HG02642 (cell line): Measurements from ENCODE around the gene PTS.
A peak's percentile ranks its signal among the peaks of the same experiment; 100 is the strongest.

Experiments
- ATAC-seq: cut with Tn5 transposase; IDR thresholded peaks from one replicate; pipeline ENCODE4 v1.9.1; 2021; ENCODE audit warnings: mild to moderate bottlenecking; ENCODE audit not compliant: unreplicated experiment, poor library complexity

The PTS gene

DNA sequence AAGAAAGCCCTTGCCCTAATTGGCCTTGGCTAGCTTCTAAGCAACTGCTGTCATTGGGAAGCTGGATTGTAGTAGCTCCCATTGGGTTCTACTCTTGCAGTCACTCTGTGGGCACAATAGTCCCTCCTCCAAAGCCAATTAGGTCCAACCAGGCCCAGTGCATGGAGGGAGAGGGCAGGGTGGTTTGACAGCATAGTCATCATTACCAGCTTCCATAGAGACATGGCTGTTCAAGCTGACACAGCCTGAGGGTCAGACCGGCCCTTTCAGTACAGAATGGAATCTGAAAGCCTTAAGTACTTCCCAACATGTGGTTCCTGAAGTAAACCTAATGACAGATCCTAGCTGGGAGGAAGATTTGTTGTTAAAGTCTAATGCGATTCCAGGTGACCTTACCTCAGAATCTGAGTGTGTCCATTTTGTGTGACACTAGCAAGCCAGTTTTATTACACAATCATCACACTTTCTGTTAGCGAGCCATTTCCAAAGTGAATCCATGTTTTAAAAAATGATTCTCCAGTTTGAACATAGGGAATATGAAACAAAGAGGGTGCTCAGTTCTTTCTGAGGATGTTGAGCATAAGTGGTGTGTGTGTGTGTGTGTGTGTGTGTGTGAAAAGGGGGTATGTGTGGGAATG, 27.5 kb downstream of the PTS start:
- ATAC-seq, result no peak

DNA sequence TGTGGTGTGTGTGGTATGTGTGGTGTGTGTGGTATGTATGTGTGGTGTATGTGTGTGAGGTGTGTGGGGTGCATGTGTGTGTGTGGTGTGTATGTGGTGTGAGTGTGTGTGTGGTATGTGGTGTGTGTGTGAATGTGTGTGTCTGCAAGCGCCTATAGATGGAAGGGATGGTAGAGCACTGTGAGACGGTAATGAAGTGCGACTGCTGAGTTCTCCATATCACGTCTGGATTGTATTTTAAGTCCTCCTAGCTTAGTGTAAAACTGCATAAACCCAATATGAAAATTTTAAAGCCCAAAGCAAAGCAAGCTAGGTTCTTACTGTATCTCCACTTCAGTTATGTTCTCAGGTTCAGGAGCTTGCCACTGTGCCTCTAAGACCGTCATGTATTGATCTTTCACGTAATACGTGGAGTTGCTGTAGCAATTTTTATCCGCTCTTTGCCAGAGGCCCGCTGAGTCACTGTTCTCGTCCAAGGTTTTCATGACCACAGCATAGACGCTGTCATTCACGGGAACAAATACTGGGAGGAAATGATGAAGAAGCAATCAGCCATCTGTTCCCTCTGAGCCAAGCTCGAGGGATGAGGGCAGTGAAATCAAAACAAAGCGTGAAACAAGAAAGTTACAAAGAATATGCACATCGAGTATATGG, 29.0 kb downstream of the PTS start:
- no peak for ATAC-seq

DNA sequence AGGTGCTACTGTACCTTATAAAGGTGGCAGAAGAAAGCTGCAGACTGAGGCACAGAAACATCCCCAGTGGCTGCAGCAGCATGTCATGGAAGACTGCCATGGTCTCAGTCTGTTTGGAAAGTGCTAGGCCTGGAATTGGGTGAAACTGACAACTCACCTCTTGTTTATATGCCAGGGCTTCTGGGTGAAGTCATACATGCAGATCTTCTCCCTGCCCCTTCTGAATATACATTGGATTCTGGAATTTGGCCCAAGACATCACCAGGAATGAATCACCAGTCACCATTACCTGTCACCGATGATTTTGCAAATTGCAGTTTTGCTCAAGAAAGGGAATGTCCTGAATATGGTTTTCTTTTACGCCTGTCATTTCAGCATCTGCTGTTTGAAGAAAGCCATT, 34.3 kb downstream of the PTS start, which contains the start of gene PLET1:
Gene PLET1 (minus strand): TSS at position 371 of the 400 bp plus-strand sequence. CDS start 271 bp downstream, at position 100.
- no peak for ATAC-seq

DNA sequence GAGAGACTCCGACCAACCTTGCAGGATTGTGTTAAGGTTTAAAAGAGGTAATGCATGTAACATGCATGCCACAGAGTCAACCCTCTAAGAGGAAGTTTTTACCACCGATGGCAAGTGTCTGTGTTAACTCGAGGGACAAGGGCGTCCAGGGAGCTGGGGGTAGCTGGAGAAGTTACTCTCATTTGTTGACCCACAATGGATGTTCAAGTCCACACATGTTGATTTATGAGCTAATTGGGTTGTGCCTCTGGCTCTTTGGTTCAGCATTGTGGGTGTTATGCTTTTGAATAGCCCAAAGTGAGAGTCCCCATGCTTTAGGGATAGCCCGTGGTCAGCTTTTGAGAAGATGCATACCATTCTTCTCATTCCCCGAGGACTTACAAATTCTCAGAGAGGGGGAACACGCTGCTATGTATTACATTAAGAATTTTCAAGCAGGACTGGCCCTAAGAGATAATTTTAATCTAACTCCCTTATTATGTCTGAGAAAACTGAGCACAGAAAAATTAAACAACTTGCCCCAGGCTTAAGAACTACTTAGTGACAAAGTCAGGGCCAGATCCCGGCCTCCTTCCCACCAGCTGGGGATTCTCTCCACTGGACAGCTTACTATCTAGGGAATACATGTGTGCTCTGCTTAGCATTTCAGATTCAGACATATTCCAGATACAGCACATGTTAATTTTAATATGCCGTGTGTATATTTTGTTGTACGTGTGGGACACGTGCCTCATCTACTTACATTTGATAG, 39.6 kb downstream of the PTS start:
- no peak for ATAC-seq

DNA sequence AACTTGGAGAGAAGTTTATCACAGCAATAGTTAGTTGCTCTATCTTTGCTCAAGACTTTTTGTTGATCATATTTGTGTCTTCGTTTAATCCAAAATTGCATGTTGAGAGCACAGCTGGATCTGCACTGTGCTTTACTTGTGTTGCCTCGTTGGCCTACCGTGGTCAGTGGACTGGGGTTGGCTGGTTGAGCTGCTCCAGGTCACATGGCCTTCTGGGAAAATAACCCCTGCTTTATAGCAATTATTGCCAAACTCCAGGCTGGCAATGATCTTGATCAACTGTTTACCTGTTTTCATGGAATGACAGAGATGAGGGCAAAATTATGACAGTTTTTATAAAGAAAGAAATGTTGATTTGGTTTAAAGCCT, 40.2 kb downstream of the PTS start:
- no peak for ATAC-seq

DNA sequence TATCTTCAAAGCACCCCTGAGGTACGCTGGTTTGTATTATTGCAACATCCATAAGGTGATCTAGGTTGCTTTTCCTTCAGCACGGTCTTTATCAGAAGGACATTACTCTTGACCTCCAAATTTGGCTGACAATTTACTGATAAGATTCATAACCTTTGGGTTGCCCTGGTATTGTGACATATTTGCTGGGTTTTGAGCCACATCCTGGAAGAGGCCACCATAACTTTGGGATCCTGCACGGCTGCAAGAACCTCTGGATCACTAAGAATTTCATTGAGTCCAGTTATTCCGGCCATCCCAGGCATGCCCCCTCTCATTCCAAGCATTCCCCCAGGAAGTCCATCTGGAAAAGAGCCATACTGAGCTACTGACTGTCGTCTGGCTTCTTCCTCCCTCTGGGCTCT, 41.0 kb downstream of the PTS start:
- no peak for ATAC-seq

DNA sequence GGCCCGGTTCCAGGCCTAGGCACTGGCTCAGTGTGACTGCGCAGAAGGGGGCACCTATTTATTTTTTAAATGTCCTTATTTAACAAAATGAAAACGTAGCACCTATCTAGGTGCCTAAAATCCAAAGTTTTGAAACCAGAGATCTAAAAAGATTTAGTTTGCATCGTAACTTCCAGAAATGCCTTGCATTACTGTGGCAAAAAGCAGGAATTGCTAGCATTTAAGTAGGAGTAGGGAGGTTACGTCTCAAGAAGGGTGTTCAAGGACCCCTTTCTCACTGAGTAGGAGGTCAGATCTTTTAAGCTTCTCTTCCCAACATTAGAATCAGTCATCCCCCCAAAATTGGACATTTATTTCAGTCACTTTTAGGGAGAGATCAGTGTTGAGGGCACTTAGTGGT, 42.2 kb downstream of the PTS start:
- no peak for ATAC-seq

DNA sequence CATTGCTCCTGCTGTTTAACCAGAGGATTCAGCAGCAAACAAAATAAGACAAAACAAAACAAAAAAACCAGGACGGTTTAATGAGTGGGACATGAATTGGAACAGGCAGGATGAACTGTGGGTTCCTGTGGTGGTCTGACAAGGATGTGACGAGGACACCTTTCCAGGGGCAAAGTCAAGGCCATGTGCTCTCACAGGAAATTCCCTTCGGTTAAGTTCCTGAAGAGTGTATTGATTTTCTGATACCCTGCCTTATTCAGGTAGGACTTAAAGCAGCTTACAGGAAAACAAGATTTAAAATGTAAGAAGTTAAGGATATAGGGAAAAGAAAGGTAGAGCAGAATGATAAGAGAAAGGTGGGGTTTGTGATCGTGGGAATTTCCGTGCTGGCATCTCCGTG, 42.9 kb downstream of the PTS start:
- ATAC-seq, result no peak

DNA sequence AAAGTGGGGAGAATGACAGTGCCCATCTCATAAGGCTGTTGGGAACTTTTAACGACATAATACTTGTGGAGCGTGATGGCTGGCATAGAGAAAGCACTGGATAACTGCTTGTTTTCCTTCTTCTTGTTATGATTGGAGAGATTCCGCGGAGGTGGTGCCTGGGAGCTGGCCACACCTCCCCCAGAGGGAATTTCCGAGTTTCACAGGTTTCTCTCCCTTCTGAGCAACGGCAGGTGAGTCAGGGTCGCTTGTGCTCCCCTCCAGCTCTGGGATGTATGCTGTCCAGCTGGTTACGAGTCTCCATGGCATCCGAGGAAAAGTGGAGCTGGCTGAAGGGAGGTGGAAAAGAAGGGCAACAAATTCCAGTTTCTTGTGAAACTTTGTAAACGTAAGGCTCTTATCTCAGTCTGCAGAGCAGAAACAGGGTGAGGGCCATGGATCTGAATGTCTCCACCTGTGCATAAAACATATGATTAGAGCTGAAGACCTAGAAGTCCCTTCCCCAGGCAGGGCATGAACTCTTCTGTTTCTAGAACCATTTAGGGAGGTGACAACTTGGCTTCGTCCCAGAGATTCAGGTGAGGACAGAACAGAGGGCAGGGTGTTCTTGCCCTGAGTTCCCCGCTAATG, 44.4 kb downstream of the PTS start:
- ATAC-seq, result no peak

DNA sequence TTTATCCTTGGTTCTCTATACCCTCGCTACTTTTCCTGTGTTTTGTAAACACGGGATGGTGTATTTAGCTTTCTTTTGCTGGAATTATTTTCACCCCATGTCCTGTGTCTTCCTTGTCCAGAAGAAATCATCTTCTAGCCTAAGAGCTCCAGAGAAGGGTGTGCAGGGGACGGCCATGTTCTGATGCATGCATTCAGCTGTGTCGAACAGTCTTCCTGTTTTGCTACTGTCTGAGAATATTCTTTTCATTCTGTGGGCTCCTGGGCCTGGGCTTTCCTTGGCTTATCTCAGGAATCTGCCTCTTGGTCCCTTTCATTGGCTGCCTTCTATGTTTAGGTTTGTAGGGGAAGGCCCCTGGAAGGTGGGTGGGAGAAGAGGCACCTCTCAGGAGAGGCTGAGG, 45.0 kb downstream of the PTS start:
- no peak for ATAC-seq

DNA sequence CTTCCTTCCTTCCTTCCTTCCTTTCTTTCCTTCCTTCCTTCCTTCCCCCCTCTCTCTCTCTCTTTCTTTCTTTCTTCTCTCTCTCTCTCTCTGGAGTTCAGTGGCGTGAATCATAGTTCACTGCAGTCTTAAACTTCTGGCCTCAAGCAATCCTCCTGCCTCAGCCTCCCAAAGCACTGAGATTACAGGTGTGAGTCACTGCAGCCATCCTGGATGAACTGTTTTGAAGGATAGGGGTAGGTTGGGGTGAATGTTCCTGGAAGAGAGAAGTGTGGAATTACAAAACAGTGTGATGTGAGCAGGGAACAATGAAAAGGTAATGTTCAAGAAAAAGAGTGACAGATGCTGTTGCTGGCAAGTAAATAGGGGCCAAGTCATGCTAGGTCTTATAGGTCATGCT, 46.8 kb downstream of the PTS start:
- ATAC-seq, result no peak

DNA sequence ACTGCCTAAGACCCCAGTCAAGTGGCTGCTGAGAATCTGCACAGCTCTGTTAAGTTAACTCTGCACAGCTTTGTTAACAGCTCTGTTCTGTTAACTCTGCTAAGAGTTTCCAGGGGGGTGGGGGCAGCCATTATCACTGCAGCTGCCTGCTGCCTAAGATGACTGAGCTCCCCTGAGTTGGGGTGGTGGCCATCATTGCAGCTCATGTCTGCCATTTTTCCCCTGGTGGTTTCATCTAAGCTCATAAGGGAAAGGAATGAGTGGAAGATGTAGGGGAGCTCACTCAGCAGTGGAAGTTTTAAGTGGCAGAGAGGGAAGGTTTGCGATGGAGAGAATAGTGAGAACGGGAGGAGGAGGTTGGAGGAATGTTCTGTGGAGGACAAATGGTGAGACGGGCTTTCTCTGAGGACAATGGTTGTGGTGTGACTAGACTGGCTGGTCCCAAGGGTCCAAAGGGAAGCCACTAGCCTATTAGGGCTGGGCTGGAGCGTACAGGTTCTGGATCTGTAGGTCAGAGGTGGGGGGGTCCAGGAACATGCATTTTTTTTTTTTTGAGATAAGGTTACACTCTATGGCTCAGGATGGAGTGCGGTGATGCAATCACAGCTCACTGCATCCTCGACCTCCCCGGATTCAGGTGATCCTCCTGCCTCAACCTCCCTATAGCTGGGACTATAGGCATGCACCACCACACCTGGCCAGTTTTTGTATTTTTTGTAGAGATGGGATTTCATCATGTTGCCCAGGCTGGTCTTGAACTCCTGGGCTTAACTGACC, 48.0 kb downstream of the PTS start:
- no peak for ATAC-seq

DNA sequence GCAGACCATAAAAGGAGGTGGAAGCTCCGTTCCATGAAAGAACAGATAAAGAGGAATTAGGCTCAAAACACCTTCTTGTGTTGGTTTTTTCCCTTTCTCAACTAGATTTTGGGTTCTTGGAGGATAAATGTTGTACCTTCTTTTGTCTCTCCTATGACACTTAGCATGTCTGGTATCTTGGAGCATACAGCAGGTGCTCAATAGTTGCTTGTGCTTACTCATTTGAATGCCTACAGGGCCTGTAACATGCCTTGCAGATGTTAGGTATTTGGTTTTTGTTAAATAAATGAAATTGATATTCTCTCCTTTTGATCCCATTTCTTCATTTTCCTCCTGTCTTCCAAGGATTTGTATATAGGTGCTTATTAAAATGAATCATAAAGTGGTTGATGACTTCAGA, 50.8 kb downstream of the PTS start:
- ATAC-seq, result no peak

DNA sequence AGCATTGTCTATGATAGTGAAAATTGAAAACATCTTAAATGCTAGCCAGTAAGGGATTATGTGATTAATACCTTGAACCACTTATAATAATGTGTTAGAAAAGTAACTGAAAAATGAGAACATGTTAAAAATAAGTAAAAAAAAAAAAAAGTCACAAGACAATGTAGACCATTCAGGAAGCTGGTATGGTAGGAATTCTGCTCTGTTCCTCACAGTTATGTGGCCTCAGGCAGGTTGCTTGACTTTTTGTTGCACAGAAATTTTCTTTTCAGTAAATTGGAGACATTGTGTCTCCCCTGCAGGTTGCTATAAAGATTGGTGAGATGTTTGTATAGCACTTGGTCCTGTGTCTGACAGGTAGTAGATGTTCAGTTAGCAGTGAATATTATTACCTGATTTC, 51.7 kb downstream of the PTS start:
- ATAC-seq, result no peak

DNA sequence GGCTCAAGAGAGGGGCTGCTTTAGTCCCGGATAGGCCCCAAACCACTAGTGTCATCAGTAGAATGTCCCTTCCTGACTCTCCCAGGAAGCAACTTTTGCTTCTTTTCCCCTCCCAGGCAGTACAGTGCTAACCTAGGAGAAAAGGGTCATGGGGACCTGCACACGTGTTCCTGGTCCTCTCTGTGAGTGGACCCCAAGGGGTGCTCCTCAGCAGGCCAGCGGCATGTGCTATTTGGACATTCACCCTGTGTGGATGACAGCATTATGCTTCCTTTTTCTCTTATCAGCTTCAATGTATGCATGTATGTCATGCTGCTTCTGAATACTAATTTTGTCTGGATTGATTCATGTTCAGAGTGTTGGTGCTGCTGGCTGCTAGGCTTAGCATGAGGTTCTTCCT, 52.6 kb downstream of the PTS start:
- no peak for ATAC-seq

DNA sequence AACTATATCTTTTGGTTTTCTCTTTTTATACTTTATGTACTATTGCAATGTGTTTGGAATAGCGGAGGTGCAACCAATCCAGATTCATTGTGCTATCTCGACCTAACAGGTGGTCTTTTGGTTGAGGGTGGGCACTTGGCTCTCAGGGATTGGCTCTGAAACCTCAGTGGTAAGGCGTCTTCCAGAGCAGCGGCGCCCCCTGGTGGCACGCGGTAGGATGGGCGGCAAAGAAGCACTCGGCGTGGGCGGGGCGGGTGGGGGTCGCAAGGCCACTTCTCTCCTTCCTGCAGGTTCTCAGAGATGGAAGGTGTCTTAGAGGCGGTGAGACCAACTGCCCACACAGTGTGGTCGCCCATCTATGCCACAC, 53.7 kb downstream of the PTS start:
- peak; percentile 53 for ATAC-seq

DNA sequence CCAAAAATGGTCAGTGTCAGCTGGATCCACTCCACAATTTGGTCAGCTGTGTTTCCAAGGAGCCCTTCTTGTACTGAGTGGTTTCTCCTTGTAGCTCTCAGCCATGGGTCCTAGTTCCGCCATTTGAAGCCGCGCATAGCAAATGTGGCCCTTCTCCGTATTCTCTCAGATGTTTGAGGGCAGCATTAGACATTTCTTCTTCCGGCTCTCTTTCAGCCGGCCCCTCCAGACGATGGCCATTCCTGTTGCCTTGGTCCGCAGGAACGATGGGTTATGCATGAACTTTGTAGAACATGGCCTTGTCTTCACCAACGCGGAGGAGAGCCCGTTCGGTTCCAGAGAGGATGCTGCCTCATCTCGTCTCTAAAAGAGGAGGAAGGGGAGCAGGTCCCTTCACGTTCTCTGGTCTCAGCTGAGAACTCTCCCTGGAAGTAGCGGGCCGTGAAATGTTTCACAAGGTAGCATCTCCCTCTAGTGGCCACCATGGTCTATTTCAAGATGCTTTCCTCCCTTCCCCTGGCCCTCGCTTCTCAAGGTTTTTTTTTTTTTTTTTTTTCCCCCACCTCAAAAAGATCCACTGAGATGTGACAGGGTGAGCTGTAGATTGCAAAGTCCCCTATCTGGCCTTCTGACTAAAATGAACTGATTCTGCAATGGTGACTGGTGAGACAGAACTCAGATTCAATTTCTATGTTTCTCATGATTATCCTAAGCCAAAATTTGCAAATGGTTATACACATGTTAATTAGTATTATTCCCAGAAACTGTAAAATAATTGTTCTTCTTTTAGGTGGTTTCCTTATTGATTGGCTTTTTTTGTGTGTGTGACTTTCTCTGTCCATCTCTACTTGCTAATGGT, 54.3 kb downstream of the PTS start:
- peak; percentile 80 for ATAC-seq

DNA sequence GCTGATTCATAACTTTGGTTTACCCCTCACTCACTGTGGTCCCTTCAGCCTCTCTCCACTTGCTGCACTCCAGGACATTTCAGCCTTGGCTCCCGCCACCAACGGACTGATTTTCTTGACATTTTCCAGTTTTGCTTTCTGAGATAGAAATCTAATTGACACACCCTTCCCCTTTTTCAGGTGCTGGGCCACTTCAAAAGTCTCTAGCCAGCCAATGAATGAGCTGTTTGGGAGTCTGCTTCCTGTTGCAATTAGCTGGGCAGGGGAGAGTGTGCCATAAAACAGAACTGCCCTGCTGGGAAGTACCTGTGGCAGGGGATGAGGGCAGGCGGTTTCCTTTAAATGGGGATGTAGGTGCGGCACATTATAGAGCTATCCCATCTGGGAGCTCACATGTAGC, 55.5 kb downstream of the PTS start:
- no peak for ATAC-seq
